Measurements from ENCODE around the gene CHCHD6.

DNA sequence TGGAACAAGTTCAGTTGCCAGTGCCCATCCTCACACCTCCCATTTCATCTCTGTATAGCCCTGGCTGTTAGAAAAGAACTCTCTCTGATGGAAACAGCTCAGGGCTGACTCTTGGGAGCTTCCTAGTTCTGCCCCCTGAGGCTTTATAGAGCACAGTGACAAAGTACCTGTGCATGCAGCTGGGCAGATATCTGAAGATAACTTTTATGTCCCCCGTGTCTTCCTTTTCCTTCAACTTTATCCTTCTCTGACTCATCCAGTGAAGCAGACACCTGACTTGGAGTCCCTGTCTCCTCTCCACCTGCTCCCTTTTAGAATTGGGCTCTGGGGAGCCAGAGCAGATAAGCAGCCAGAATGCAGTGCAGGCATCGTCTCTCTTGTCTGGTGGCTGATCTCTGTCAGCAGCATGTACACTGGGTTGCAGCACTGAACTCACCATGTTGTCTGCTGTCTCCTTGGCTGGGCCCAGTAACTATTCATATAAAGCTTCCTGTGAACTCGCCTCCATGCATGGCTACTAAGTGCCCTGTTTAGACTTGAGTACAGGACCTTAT is 225.0 kb downstream of the CHCHD6 start:
- TF ChIP-seq, protein P1, sequence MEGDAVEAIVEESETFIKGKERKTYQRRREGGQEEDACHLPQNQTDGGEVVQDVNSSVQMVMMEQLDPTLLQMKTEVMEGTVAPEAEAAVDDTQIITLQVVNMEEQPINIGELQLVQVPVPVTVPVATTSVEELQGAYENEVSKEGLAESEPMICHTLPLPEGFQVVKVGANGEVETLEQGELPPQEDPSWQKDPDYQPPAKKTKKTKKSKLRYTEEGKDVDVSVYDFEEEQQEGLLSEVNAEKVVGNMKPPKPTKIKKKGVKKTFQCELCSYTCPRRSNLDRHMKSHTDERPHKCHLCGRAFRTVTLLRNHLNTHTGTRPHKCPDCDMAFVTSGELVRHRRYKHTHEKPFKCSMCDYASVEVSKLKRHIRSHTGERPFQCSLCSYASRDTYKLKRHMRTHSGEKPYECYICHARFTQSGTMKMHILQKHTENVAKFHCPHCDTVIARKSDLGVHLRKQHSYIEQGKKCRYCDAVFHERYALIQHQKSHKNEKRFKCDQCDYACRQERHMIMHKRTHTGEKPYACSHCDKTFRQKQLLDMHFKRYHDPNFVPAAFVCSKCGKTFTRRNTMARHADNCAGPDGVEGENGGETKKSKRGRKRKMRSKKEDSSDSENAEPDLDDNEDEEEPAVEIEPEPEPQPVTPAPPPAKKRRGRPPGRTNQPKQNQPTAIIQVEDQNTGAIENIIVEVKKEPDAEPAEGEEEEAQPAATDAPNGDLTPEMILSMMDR (IDR thresholded peaks at IDR 0.05): no peak
- no peak for TF ChIP-seq POLR2A (IDR thresholded peaks at IDR 0.05)

Data from right lobe of liver (tissue), 4 donors.